MM.1S (cell line): Measurements from ENCODE around the gene OR52B6.
A peak's percentile ranks its signal among the peaks of the same experiment; 100 is the strongest.

ENCODE experiments used
- DNase-seq: peaks from one replicate; pipeline ENCODE4 v3.0.0-alpha.2; 2015
- H2AFZ ChIP-seq: fragments of 300-600 bp; sonication (generic); 2 replicates; pipeline ENCODE4 v1.6.0; 2016; ENCODE audit warnings: antibody characterized with exemption, low read length
- H3F3A ChIP-seq: fragments of 300-600 bp; sonication (generic); 2 replicates; pipeline ENCODE4 v1.6.1; 2016; ENCODE audit warnings: mild to moderate bottlenecking, antibody characterized with exemption, low read length, moderate library complexity, mixed read lengths; ENCODE audit not compliant: insufficient read depth
- H3K27ac ChIP-seq: fragments of 300-600 bp; sonication (generic); 2 replicates; pipeline ENCODE4 v1.5.1; 2016; ENCODE audit warnings: mild to moderate bottlenecking, low read length
- H3K27me3 ChIP-seq: fragments of 300-600 bp; sonication (generic); replicated peaks from 2 replicates; pipeline ENCODE4 v1.6.0; 2016; ENCODE audit warnings: low read length; ENCODE audit not compliant: insufficient read depth
- H3K36me3 ChIP-seq: fragments of 300-600 bp; sonication (generic); replicated peaks from 2 replicates; pipeline ENCODE4 v1.6.1; 2016; ENCODE audit warnings: mild to moderate bottlenecking, low read length, mixed read lengths; ENCODE audit not compliant: insufficient read depth
- H3K4me1 ChIP-seq: fragments of 300-600 bp; sonication (generic); 2 replicates; pipeline ENCODE4 v1.6.1; 2016; ENCODE audit warnings: low read length, mixed read lengths
- H3K4me2 ChIP-seq: fragments of 300-600 bp; sonication (generic); 2 replicates; pipeline ENCODE4 v1.6.0; 2016; ENCODE audit warnings: low read depth, low read length
- H3K4me3 ChIP-seq: fragments of 300-600 bp; sonication (generic); 2 replicates; pipeline ENCODE4 v1.5.1; 2016; ENCODE audit warnings: low read length, mixed read lengths
- H3K79me2 ChIP-seq: fragments of 300-600 bp; sonication (generic); 2 replicates; pipeline ENCODE4 v1.6.1; 2016; ENCODE audit warnings: mixed run types, low read length, mixed read lengths
- H3K9ac ChIP-seq: fragments of 300-600 bp; sonication (generic); 2 replicates; pipeline ENCODE4 v1.6.1; 2016; ENCODE audit warnings: low read length, mixed read lengths
- H3K9me2 ChIP-seq: fragments of 300-600 bp; sonication (generic); replicated peaks from 2 replicates; pipeline ENCODE4 v1.6.1; 2016; ENCODE audit warnings: mild to moderate bottlenecking, low read length, mixed read lengths; ENCODE audit not compliant: insufficient read depth
- H3K9me3 ChIP-seq: fragments of 300-600 bp; sonication (generic); replicated peaks from 2 replicates; pipeline ENCODE4 v1.6.1; 2016; ENCODE audit warnings: mild to moderate bottlenecking, low read length, mixed read lengths; ENCODE audit not compliant: insufficient read depth
- H4K20me1 ChIP-seq: fragments of 300-600 bp; sonication (generic); 2 replicates; pipeline ENCODE4 v1.6.1; 2016; ENCODE audit warnings: mild to moderate bottlenecking, low read length, moderate library complexity, mixed read lengths; ENCODE audit not compliant: insufficient read depth
- EZH2 ChIP-seq: fragments of 300-600 bp; sonication (generic); optimal IDR thresholded peaks from 2 replicates; pipeline ENCODE3; 2017; ENCODE audit warnings: low read depth, mild to moderate bottlenecking, antibody characterized with exemption, low read length, mixed read lengths
- EZH2phosphoT487 ChIP-seq: fragments of 300-600 bp; sonication (generic); IDR thresholded peaks from 2 replicates; pipeline ENCODE4 v1.6.1; 2018; ENCODE audit warnings: antibody characterized with exemption, low read length
- TF ChIP-seq, protein P1 (sequence below): fragments of 300-600 bp; sonication (generic); IDR thresholded peaks from 2 replicates; pipeline ENCODE4 v1.5.1; 2016; ENCODE audit warnings: antibody characterized with exemption, low read length, mixed read lengths

The OR52B6 gene

DNA sequence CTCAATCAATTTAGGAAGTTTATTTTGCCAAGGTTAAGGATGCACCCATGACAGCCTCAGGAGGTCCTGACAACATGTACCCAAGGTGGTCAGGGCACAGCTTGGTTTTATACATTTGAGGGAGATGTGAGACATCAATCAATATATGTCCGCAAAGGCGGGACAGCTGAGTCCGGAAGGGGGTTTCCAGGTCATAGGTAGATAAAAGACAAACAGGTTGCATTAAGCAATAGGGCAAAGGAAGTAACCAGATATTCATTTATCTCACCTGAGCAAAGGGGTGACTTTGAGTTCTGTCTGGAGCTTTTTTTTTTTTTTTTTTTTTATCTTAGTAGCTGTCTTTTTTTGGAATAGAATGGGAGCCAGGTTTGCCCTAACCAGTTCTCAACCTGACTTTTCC, 42.1 kb downstream of the OR52B6 start:
- no peaks in the 10 kb centered on the region for H3F3A ChIP-seq
- H3K79me2 ChIP-seq: no peaks in the 10 kb centered on the region
- H3K4me3 ChIP-seq: no peak overlapping the region
- H2AFZ ChIP-seq: no peak overlapping the region
- H3K9me2 ChIP-seq: no peaks in the 10 kb centered on the region
- H3K9me3 ChIP-seq: no peaks in the 10 kb centered on the region
- H3K4me1 ChIP-seq: peaks cover 8% of the 10 kb centered on the region
- H3K4me2 ChIP-seq: no peak overlapping the region
- TF ChIP-seq, protein P1, sequence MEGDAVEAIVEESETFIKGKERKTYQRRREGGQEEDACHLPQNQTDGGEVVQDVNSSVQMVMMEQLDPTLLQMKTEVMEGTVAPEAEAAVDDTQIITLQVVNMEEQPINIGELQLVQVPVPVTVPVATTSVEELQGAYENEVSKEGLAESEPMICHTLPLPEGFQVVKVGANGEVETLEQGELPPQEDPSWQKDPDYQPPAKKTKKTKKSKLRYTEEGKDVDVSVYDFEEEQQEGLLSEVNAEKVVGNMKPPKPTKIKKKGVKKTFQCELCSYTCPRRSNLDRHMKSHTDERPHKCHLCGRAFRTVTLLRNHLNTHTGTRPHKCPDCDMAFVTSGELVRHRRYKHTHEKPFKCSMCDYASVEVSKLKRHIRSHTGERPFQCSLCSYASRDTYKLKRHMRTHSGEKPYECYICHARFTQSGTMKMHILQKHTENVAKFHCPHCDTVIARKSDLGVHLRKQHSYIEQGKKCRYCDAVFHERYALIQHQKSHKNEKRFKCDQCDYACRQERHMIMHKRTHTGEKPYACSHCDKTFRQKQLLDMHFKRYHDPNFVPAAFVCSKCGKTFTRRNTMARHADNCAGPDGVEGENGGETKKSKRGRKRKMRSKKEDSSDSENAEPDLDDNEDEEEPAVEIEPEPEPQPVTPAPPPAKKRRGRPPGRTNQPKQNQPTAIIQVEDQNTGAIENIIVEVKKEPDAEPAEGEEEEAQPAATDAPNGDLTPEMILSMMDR: no peak
- TF ChIP-seq EZH2 (no peak), EZH2phosphoT487 (no peak)
- DNase-seq: no peak
- no peaks in the 10 kb centered on the region for H3K36me3 ChIP-seq
- no peaks in the 10 kb centered on the region for H4K20me1 ChIP-seq
- no peak overlapping the region for H3K9ac ChIP-seq
- no peak overlapping the region for H3K27ac ChIP-seq
- H3K27me3 ChIP-seq: no peaks in the 10 kb centered on the region

DNA sequence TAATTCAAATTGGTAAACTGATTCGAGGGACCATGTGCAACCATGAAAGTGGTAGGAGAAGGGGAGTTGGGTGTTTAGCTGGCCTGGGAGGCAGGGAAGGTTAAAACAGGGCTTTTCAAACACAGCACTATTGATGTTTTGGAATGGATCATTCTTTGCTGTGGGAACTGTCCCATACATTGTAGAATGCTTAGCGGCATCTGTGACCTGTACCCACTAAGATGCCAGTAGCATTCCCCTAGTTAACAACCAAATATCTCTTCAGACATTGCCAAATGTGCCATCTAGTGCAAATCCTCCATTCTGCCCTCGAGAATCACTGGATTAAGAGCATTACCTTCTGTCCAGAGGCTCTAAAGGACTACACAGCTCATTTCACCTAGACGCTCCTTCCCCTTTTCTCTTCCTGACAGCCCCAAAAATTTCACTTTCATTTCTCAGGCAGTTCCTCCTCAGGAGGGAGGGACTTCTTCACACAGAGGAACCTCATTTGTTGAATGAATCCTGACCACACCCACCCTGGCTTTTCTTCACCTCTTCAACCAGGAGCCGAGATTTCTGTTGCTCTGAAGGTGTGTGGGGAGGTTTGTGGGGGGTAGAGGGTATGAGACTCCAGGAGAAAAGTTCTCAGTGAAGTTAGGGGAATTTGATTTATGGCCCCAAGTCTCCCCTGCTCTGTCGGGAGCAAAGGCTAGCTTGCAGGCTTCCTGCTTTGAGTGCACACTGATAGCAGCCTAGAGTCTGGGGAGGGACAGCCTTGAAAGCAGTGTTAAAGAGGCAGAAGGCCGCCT, 44.0 kb downstream of the OR52B6 start, which contains the start of gene TRIM34:
TRIM34 (plus strand) TSS at position 513 of the 791 bp plus-strand sequence. CDS start 7,331 bp downstream, outside the sequence.
- Histone ChIP-seq H3K27ac (no peak within 1 kb of the TSS), H3K4me2 (peak within 1 kb of the TSS; percentile 81), H3K4me3 (peak within 1 kb of the TSS; percentile 68), H3K9ac (peak within 1 kb of the TSS; percentile 28; the same call in 1 of the 2 replicates), H2AFZ (peak within 1 kb of the TSS; percentile 92), H3K27me3 (no peaks in the 10 kb centered on the region), H3K79me2 (no peaks in the 10 kb centered on the region), H3K9me3 (no peaks in the 10 kb centered on the region), H3F3A (no peaks in the 10 kb centered on the region), H3K36me3 (no peaks in the 10 kb centered on the region), H4K20me1 (no peaks in the 10 kb centered on the region), H3K4me1 (peaks cover 8% of the 10 kb centered on the region), H3K9me2 (no peaks in the 10 kb centered on the region)
- TF ChIP-seq EZH2 (no peak), EZH2phosphoT487 (no peak)
- TF ChIP-seq, protein P1: no peak
- DNase-seq: peak; percentile 90

DNA sequence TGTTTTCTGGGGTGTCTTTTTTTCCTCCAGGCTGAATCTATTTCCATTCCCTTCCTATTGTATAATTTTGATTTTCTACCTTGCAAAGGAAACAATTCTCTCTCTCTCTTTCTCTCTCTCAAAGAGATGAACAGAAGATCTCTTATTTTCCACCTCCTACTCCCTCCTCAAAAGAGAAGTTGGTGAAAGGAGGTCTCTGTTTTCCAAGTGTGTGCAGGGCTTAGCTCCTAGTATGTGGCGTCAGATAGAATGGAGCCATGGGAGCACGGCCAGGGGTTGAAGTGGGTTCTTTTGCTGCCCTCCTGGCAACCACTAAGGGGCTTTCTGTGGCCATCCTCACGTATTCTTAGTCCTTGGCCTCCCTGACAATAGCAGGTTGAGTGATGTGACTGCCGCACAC, 44.6 kb downstream of the OR52B6 start:
- peaks cover 1% of the 10 kb centered on the region; the same call in 1 of the 2 replicates for H3K27me3 ChIP-seq
- no peaks in the 10 kb centered on the region for H4K20me1 ChIP-seq
- TF ChIP-seq, protein P1: no peak
- TF ChIP-seq EZH2phosphoT487 (no peak), EZH2 (no peak)
- H3K79me2 ChIP-seq: no peaks in the 10 kb centered on the region
- no peaks in the 10 kb centered on the region for H3F3A ChIP-seq
- peak overlapping the region; percentile 92 for H2AFZ ChIP-seq
- H3K4me2 ChIP-seq: peak overlapping the region; percentile 81
- H3K4me3 ChIP-seq: peak overlapping the region; percentile 68
- no peaks in the 10 kb centered on the region for H3K9me2 ChIP-seq
- no peak for DNase-seq
- no peaks in the 10 kb centered on the region for H3K9me3 ChIP-seq
- peaks cover 8% of the 10 kb centered on the region for H3K4me1 ChIP-seq
- no peak overlapping the region for H3K27ac ChIP-seq
- H3K9ac ChIP-seq: no peak overlapping the region; the same call in 1 of the 2 replicates
- no peaks in the 10 kb centered on the region for H3K36me3 ChIP-seq
